Neuronal stem cell (in vitro differentiated cells): ENCODE measurements around the gene NFX1.
"Not testable (repeated sequence)": the region's sequence is repeated elsewhere in the genome, so short reads cannot be mapped to it uniquely, and the experiment has no call there.

Source experiments
- DNase-seq: peaks from one replicate; pipeline ENCODE4 v3.0.0-alpha.2; 2013; ENCODE audit warnings: low spot score
- H2AFZ ChIP-seq: one replicate; pipeline ENCODE4 v1.6.1; 2013; ENCODE audit warnings: mild to moderate bottlenecking, low read length, inconsistent platforms
- H2AK5ac ChIP-seq: 2 replicates; pipeline ENCODE4 v1.6.1; 2013; ENCODE audit warnings: low read depth, mild to moderate bottlenecking, inconsistent platforms, low read length, moderate library complexity, mixed read lengths
- H2BK120ac ChIP-seq: 2 replicates; pipeline ENCODE4 v1.6.1; 2013; ENCODE audit warnings: low read depth, mild to moderate bottlenecking, inconsistent platforms, low read length, moderate library complexity, mixed read lengths
- H2BK12ac ChIP-seq: one replicate; pipeline ENCODE4 v1.6.1; 2013; ENCODE audit warnings: low read length, inconsistent platforms
- H2BK15ac ChIP-seq: 2 replicates; pipeline ENCODE4 v1.6.1; 2013; ENCODE audit warnings: mild to moderate bottlenecking, low read length, inconsistent platforms, mixed read lengths
- H2BK5ac ChIP-seq: one replicate; pipeline ENCODE4 v1.6.1; 2013; ENCODE audit warnings: inconsistent platforms, mild to moderate bottlenecking, low read length, moderate library complexity
- H3K14ac ChIP-seq: one replicate; pipeline ENCODE4 v1.6.1; 2013; ENCODE audit warnings: low read length, inconsistent platforms
- H3K18ac ChIP-seq: 2 replicates; pipeline ENCODE4 v1.6.1; 2013; ENCODE audit warnings: low read length, inconsistent platforms
- H3K23ac ChIP-seq: 2 replicates; pipeline ENCODE4 v1.6.1; 2013; ENCODE audit warnings: low read depth, mild to moderate bottlenecking, mixed read lengths, low read length, inconsistent platforms; ENCODE audit not compliant: poor library complexity
- H3K27ac ChIP-seq: replicated peaks from 3 replicates; pipeline ENCODE4 v1.5.1; 2013; ENCODE audit warnings: low read length, inconsistent platforms
- H3K27me3 ChIP-seq, 3 experiments: 2 replicates each; pipeline ENCODE4 v1.6.1; 2013; ENCODE audit warnings: low read length in 3 of 3, mild to moderate bottlenecking in 2 of 3, inconsistent platforms in 1 of 3, low read depth in 1 of 3, mixed read lengths in 1 of 3, moderate library complexity in 1 of 3; ENCODE audit not compliant: control insufficient read depth in 3 of 3, insufficient read depth in 3 of 3
- H3K36me3 ChIP-seq, 2 donors: replicated peaks in 1 of 2; 2 replicates each; pipeline ENCODE4 v1.6.1; 2013; ENCODE audit warnings: low read length in 2 of 2; ENCODE audit not compliant: control insufficient read depth in 2 of 2, insufficient read depth in 2 of 2
- H3K4ac ChIP-seq: 2 replicates; pipeline ENCODE4 v1.6.1; 2013; ENCODE audit warnings: inconsistent platforms, mild to moderate bottlenecking, low read length, moderate library complexity
- H3K4me1 ChIP-seq, 2 donors: 1 replicate in 1 of 2; 2 replicates in 1 of 2; pipeline ENCODE4 v1.6.1; 2013; ENCODE audit warnings: low read length in 2 of 2, low read depth in 1 of 2; ENCODE audit not compliant: control insufficient read depth in 2 of 2, insufficient read depth in 1 of 2
- H3K4me2 ChIP-seq: one replicate; pipeline ENCODE4 v1.6.1; 2013; ENCODE audit warnings: mild to moderate bottlenecking, low read length, inconsistent platforms; ENCODE audit not compliant: insufficient read depth, poor library complexity, severe bottlenecking
- H3K4me3 ChIP-seq, 2 donors: 2 replicates each; pipeline ENCODE4 v1.5.1; 2013; ENCODE audit warnings: low read length in 2 of 2, mild to moderate bottlenecking in 2 of 2, inconsistent platforms in 1 of 2, moderate library complexity in 1 of 2
- H3K79me1 ChIP-seq: one replicate; pipeline ENCODE4 v1.6.1; 2013; ENCODE audit warnings: low read depth, mild to moderate bottlenecking, inconsistent platforms, low read length, moderate library complexity
- H3K9ac ChIP-seq: one replicate; pipeline ENCODE4 v1.6.1; 2013; ENCODE audit warnings: mild to moderate bottlenecking, low read depth, low read length, inconsistent platforms; ENCODE audit not compliant: poor library complexity
- H3K9me3 ChIP-seq, 2 donors: replicated peaks in 1 of 2; 2 replicates each; pipeline versions ENCODE3 to v1.6.1; 2013; ENCODE audit warnings: low read length in 2 of 2, mild to moderate bottlenecking in 2 of 2, inconsistent platforms in 1 of 2, low read depth in 1 of 2, mixed read lengths in 1 of 2, moderate library complexity in 1 of 2; ENCODE audit not compliant: control insufficient read depth in 2 of 2, insufficient read depth in 1 of 2
- H4K8ac ChIP-seq: one replicate; pipeline ENCODE4 v1.6.1; 2013; ENCODE audit warnings: low read depth, mild to moderate bottlenecking, inconsistent platforms, low read length, moderate library complexity
- H4K91ac ChIP-seq: one replicate; pipeline ENCODE4 v1.6.1; 2013; ENCODE audit warnings: low read length, low read depth, mild to moderate bottlenecking, inconsistent platforms; ENCODE audit not compliant: poor library complexity
- WGBS, 2 donors: extraction: QIAGEN DNeasy Blood & Tissue Kit; methylation state at CpG; one replicate each; pipeline ENCODE4 v1.1.7; 2013; ENCODE audit warnings: missing lambda C conversion rate in 2 of 2, mixed read lengths in 1 of 2; ENCODE audit not compliant: insufficient read length in 2 of 2, insufficient replicate concordance in 1 of 2; ENCODE audit errors: extremely low coverage in 2 of 2; 5-methylcytosine and 5-hydroxymethylcytosine counted together

The NFX1 gene

DNA sequence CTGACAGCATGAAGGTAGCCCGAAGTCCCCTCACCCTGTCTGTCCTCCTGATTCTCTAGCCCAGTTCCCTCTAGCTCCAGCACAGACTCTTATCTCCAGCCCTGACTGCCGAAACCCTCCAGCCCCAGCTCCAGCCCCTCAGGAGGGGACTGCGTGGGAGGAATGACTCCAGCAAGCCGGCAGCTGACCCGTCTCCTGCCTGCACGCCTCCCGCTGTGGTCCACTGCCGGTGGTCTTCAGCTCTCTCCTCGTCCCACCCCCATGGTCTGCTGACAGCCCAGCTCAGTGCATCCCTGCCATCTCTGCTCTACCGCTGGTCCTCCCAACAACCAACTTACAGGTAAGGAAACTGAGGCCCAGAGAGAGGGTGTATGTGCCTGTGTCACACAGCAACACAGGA, 111.5 kb downstream of the NFX1 start:
- not testable (repeated sequence) for H2BK12ac ChIP-seq, H4K91ac ChIP-seq, H2BK120ac ChIP-seq, H2BK15ac ChIP-seq, H3K4me3 ChIP-seq, H3K79me1 ChIP-seq, H4K8ac ChIP-seq, H3K9me3 ChIP-seq, H3K27me3 ChIP-seq, H3K23ac ChIP-seq, H3K4ac ChIP-seq, H3K18ac ChIP-seq, H2BK5ac ChIP-seq, H3K4me1 ChIP-seq, H3K9ac ChIP-seq, DNase-seq, H3K36me3 ChIP-seq, H3K27ac ChIP-seq, H3K14ac ChIP-seq, H2AK5ac ChIP-seq, H3K4me2 ChIP-seq
- no CpG with 5 or more reads among the region's 10 CpGs for WGBS, 2 donors
- H2AFZ ChIP-seq, result peak overlapping the region; percentile 56

DNA sequence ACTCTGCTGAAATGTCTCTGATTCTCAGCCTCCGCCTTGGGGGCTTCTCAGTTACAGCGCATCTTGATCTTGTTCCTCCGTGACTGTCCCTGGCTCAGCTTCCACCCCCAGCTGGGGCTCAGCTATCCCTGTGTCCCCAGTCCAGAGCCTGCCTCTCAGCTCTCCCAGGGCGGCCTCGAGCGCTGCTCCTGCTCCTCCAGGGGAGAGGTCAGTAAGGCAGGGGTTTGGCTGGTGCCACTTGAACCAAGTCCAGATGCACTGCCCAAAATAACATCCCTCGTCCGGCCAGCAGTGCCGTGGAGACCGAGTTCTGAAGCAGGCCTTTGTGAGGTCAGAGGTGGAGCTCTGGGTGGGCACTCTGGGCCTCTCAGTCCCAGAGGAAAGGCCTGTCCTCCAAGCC, 112.1 kb downstream of the NFX1 start, which contains the start of gene AQP7:
TSS of gene AQP7 (minus strand) at position 198 of the 400 bp plus-strand sequence. CDS start 1,306 bp downstream, outside the sequence.
- H4K91ac ChIP-seq, H3K36me3 ChIP-seq, H2BK12ac ChIP-seq, H3K4me2 ChIP-seq, H3K4me3 ChIP-seq, H4K8ac ChIP-seq, H3K9me3 ChIP-seq, H3K79me1 ChIP-seq, H3K27me3 ChIP-seq, H3K4ac ChIP-seq, H3K14ac ChIP-seq, H3K23ac ChIP-seq, H3K27ac ChIP-seq, H2BK120ac ChIP-seq, H3K4me1 ChIP-seq, DNase-seq, H3K9ac ChIP-seq, H2BK5ac ChIP-seq, H2AK5ac ChIP-seq: not testable (repeated sequence)
- peak within 1 kb of the TSS; percentile 57 for H3K18ac ChIP-seq
- peak within 1 kb of the TSS; percentile 63 for H2AFZ ChIP-seq
- H2BK15ac ChIP-seq, result peak within 1 kb of the TSS; percentile 98
- no CpG with 5 or more reads among the region's 10 CpGs for WGBS, 2 donors

DNA sequence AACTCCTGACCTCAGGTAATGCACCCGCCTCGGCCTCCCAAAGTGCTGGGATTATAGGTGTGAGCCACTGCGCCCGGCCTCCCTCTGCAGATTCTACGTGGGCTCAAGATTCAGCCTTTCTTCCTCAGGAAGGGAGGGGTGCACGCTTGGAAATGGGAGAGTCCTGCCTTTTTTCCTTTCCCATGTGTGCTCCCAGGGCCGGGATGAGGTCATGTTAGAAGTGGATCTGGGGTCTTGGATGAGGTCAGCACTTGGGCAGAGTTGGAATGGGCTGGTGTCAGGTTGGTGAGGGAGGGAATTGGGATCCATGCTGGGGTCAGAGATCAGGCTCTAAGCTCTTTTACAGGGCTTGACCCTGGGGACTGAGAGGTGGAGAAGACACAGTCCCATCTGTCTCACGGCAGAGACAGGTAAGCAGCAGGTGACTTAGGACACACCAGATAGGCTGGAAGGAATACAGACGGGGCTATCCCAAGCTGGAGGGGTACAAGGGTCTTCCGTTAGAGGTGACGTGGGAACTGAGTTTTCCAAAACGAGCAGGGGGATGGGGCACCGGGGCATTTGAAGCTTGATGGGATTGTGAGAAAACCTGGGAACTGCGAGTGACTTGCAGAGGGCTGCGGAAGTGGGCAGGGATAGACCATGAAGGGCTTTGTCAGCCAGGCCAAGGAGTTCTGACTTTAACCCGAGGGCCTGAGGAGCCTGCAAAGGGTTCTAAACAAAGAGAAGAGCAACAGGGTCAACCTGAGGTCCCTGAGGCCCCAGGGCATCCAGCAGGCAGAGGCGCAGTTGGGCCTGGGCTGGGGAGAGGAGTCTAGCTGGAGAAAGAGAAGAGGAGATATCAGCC, 113.8 kb downstream of the NFX1 start:
- H3K4me1 ChIP-seq, result peaks cover 5% of the 10 kb centered on the region in 2 donors
- peak overlapping the region; percentile 19 for H3K18ac ChIP-seq
- H3K4me2 ChIP-seq, result no peak overlapping the region
- H4K91ac ChIP-seq, result no peak overlapping the region
- no peak overlapping the region for H3K27ac ChIP-seq
- DNase-seq, result no peak
- peaks cover 0 to 5% (median 0%) of the 10 kb centered on the region in 3 experiments for H3K27me3 ChIP-seq
- no peak overlapping the region for H3K14ac ChIP-seq
- peak overlapping the region; percentile 60 for H2AFZ ChIP-seq
- H2BK15ac ChIP-seq, result no peak overlapping the region
- H2BK120ac ChIP-seq, result no peak overlapping the region
- H3K79me1 ChIP-seq, result peaks cover 2% of the 10 kb centered on the region
- no peak overlapping the region for H2BK12ac ChIP-seq
- H3K4ac ChIP-seq, result no peak overlapping the region
- no peak overlapping the region for H2BK5ac ChIP-seq
- H3K9ac ChIP-seq, result no peak overlapping the region
- no CpG with 5 or more reads among the region's 17 CpGs for WGBS, 2 donors
- H3K36me3 ChIP-seq, result no peaks in the 10 kb centered on the region
- H3K4me3 ChIP-seq, result no peak overlapping the region
- H3K9me3 ChIP-seq, result no peaks in the 10 kb centered on the region
- H2AK5ac ChIP-seq, result no peak overlapping the region
- H3K23ac ChIP-seq, result no peak overlapping the region
- H4K8ac ChIP-seq, result no peak overlapping the region

DNA sequence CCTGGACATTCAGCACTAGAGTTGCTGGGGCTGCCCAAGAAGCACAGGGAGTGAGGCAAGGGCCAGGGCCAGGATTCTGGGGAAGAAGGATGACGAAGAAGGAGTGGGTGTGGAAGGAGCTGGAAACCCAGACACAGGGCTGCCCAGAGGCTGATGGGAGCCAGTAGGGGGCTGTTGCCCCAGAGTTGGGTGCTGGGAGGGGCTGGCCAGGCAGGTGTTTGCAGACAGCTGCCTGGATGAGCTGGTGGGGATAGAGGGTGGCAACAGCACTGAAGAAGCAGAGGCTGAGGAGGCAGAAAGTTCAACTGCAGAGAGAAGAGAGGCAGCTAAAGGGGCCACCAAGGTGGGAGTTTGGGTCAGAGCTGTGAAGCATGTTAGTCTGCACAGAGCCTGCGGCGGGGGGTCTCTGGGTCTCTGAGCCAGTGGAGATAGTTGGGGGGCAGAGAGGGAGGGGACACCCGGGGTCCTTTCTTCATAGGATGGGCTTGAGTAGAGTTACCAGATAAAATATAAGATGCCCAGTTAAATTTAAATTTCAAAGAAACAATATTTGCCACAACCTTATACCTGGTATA, 114.6 kb downstream of the NFX1 start:
- Histone ChIP-seq H4K8ac (no peak overlapping the region), H3K4me3 (no peak overlapping the region), H3K27me3 (peaks cover 0 to 5% (median 0%) of the 10 kb centered on the region in 3 experiments), H4K91ac (no peak overlapping the region), H3K9ac (no peak overlapping the region), H3K27ac (no peak overlapping the region), H3K14ac (no peak overlapping the region), H2BK5ac (no peak overlapping the region), H3K4ac (no peak overlapping the region), H2BK120ac (no peak overlapping the region), H3K4me1 (peaks cover 5% of the 10 kb centered on the region in 2 donors), H2AK5ac (no peak overlapping the region), H2BK12ac (peak overlapping the region; percentile 75), H3K79me1 (peaks cover 2% of the 10 kb centered on the region), H2BK15ac (peak overlapping the region; percentile 73), H3K4me2 (no peak overlapping the region), H3K36me3 (no peaks in the 10 kb centered on the region), H3K9me3 (no peaks in the 10 kb centered on the region), H2AFZ (peak overlapping the region; percentile 60), H3K18ac (peak overlapping the region; percentile 64), H3K23ac (no peak overlapping the region)
- no peak for DNase-seq
- WGBS, 2 donors, result no CpG with 5 or more reads among the region's 4 CpGs
